Neural progenitor cell (in vitro differentiated cells): ENCODE measurements around the gene SLC10A7. TPM values are rescaled to one million over a fixed set of nuclear protein-coding genes. Genes with fewer than 3 reads are reported as not detected.

Experiments used
- DNase-seq: peaks from one replicate; pipeline ENCODE4 v3.0.0-alpha.2; 2016; ENCODE audit warnings: low spot score
- H2AFZ ChIP-seq: fragments of 200-600 bp; sonication (generic); replicated peaks from 2 replicates; pipeline ENCODE4 v1.6.1; 2016; ENCODE audit warnings: antibody characterized with exemption
- H3F3A ChIP-seq: fragments of 200-600 bp; sonication (generic); 2 replicates; pipeline ENCODE4 v1.6.1; 2016; ENCODE audit warnings: antibody characterized with exemption, low read depth
- H3K27ac ChIP-seq: fragments of 200-600 bp; sonication (generic); 2 replicates; pipeline ENCODE4 v1.5.1; 2016; ENCODE audit warnings: mild to moderate bottlenecking
- H3K27me3 ChIP-seq: fragments of 200-600 bp; sonication (generic); 2 replicates; pipeline ENCODE4 v1.6.1; 2016; ENCODE audit warnings: mild to moderate bottlenecking, moderate library complexity
- H3K36me3 ChIP-seq: fragments of 200-600 bp; sonication (generic); 2 replicates; pipeline ENCODE4 v1.5.1; 2016
- H3K4me1 ChIP-seq: fragments of 200-600 bp; sonication (generic); 2 replicates; pipeline ENCODE4 v1.6.1; 2016; ENCODE audit warnings: mixed run types
- H3K4me2 ChIP-seq: fragments of 200-600 bp; sonication (generic); 2 replicates; pipeline ENCODE4 v1.6.1; 2016
- H3K4me3 ChIP-seq: fragments of 200-600 bp; sonication (generic); 2 replicates; pipeline ENCODE4 v1.5.1; 2016
- H3K79me2 ChIP-seq: fragments of 200-600 bp; sonication (generic); 2 replicates; pipeline ENCODE4 v1.6.1; 2016; ENCODE audit warnings: low read depth
- H3K9ac ChIP-seq: fragments of 200-600 bp; sonication (generic); 2 replicates; pipeline ENCODE4 v1.6.1; 2016
- H3K9me3 ChIP-seq: fragments of 200-600 bp; sonication (generic); 2 replicates; pipeline ENCODE4 v1.5.1; 2016; ENCODE audit warnings: low read depth
- H4K20me1 ChIP-seq: fragments of 200-600 bp; sonication (generic); 2 replicates; pipeline ENCODE4 v1.6.1; 2016; ENCODE audit warnings: low read depth
- H3K27ac Mint-ChIP-seq: 3 replicates; pipeline ENCODE4 v1.8.0; 2021; ENCODE audit warnings: mixed read lengths
- H3K27me3 Mint-ChIP-seq: 2 replicates; pipeline ENCODE4 v1.8.0; 2022; ENCODE audit warnings: low read depth, mild to moderate bottlenecking, inconsistent platforms, moderate library complexity, mixed read lengths; ENCODE audit not compliant: insufficient read depth
- H3K36me3 Mint-ChIP-seq: 3 replicates; pipeline ENCODE4 v1.8.0; 2021; ENCODE audit warnings: mixed read lengths
- H3K4me1 Mint-ChIP-seq: 3 replicates; pipeline ENCODE4 v1.8.0; 2021; ENCODE audit warnings: mixed read lengths
- H3K4me3 Mint-ChIP-seq: 3 replicates; pipeline ENCODE4 v1.8.0; 2021; ENCODE audit warnings: mild to moderate bottlenecking, moderate library complexity, mixed read lengths
- H3K9me3 Mint-ChIP-seq: 3 replicates; pipeline ENCODE4 v1.8.0; 2020; ENCODE audit warnings: mixed read lengths
- CTCF ChIP-seq: fragments of 200-600 bp; sonication (generic); IDR thresholded peaks from 2 replicates; pipeline ENCODE4 v1.5.1; 2017; ENCODE audit warnings: antibody characterized with exemption, mild to moderate bottlenecking
- EZH2 ChIP-seq: fragments of 200-600 bp; sonication (generic); IDR thresholded peaks from 2 replicates; pipeline ENCODE4 v1.6.1; 2017; ENCODE audit warnings: antibody characterized with exemption, mild to moderate bottlenecking, moderate library complexity
- EZH2phosphoT487 ChIP-seq: fragments of 200-600 bp; sonication (generic); IDR thresholded peaks from 2 replicates; pipeline ENCODE4 v1.6.1; 2017; ENCODE audit warnings: antibody characterized with exemption
- total RNA-seq: library from RNA; depleted of rRNA; stranded (reverse); fragments of >200 nt; gene quantifications from 2 replicates; pipeline ENCODE4 v1.2.3, GENCODE V29; 2015; ENCODE audit warnings: low replicate concordance

Gene SLC10A7
- total RNA-seq, 1 donor from 2014 or later, result 9.9 TPM

GRCh38 chr4:146428298-146428697 lies 93.4 kb downstream of the SLC10A7 start:
- Histone ChIP-seq H2AFZ (no peak overlapping the region), H3K9ac (no peak overlapping the region), H3K9me3 (no peaks in the 10 kb centered on the region), H3K79me2 (no peaks in the 10 kb centered on the region), H3K4me3 (no peak overlapping the region), H3K27ac (no peak overlapping the region), H3K36me3 (no peaks in the 10 kb centered on the region), H3K4me2 (no peak overlapping the region), H4K20me1 (no peaks in the 10 kb centered on the region), H3K27me3 (no peaks in the 10 kb centered on the region), H3F3A (no peaks in the 10 kb centered on the region), H3K4me1 (peaks cover 8% of the 10 kb centered on the region)
- no peaks in the 10 kb centered on the region for H3K27me3 Mint-ChIP-seq
- TF ChIP-seq EZH2phosphoT487 (no peak), EZH2 (no peak), CTCF (no peak)
- H3K36me3 Mint-ChIP-seq, result no peaks in the 10 kb centered on the region
- H3K9me3 Mint-ChIP-seq, result no peaks in the 10 kb centered on the region
- H3K4me1 Mint-ChIP-seq, result no peaks in the 10 kb centered on the region
- H3K4me3 Mint-ChIP-seq, result no peak overlapping the region
- DNase-seq, result no peak
- H3K27ac Mint-ChIP-seq, result no peak overlapping the region

GRCh38 chr4:146417822-146418221 lies 103.9 kb downstream of the SLC10A7 start:
- Histone ChIP-seq H3K9me3 (no peaks in the 10 kb centered on the region), H3K79me2 (no peaks in the 10 kb centered on the region), H3K9ac (no peak overlapping the region), H4K20me1 (no peaks in the 10 kb centered on the region), H3K27me3 (no peaks in the 10 kb centered on the region), H3K36me3 (no peaks in the 10 kb centered on the region), H3K27ac (no peak overlapping the region), H3K4me1 (no peaks in the 10 kb centered on the region), H3K4me3 (no peak overlapping the region), H3F3A (no peaks in the 10 kb centered on the region), H3K4me2 (no peak overlapping the region), H2AFZ (no peak overlapping the region)
- H3K27ac Mint-ChIP-seq, result no peak overlapping the region
- DNase-seq, result no peak
- H3K27me3 Mint-ChIP-seq, result no peaks in the 10 kb centered on the region
- H3K36me3 Mint-ChIP-seq, result no peaks in the 10 kb centered on the region
- no peaks in the 10 kb centered on the region for H3K9me3 Mint-ChIP-seq
- TF ChIP-seq EZH2, result no peak
- TF ChIP-seq EZH2phosphoT487, result no peak
- TF ChIP-seq CTCF, result no peak
- H3K4me3 Mint-ChIP-seq, result no peak overlapping the region
- H3K4me1 Mint-ChIP-seq, result no peaks in the 10 kb centered on the region

- Histone ChIP-seq H3K9me3 (no peaks in the 10 kb centered on the region), H4K20me1 (no peaks in the 10 kb centered on the region), H2AFZ (no peak overlapping the region), H3K27ac (no peak overlapping the region), H3K4me3 (no peak overlapping the region), H3K4me1 (no peaks in the 10 kb centered on the region), H3K36me3 (no peaks in the 10 kb centered on the region), H3K4me2 (no peak overlapping the region), H3K79me2 (no peaks in the 10 kb centered on the region), H3K9ac (no peak overlapping the region), H3K27me3 (no peaks in the 10 kb centered on the region), H3F3A (no peaks in the 10 kb centered on the region)
- peaks cover 2% of the 10 kb centered on the region for H3K27me3 Mint-ChIP-seq
- DNase-seq, result no peak
- H3K4me1 Mint-ChIP-seq, result no peaks in the 10 kb centered on the region
- TF ChIP-seq EZH2 (no peak), CTCF (no peak), EZH2phosphoT487 (no peak)
- no peaks in the 10 kb centered on the region for H3K9me3 Mint-ChIP-seq
- no peak overlapping the region for H3K4me3 Mint-ChIP-seq
- no peaks in the 10 kb centered on the region for H3K36me3 Mint-ChIP-seq
- no peak overlapping the region for H3K27ac Mint-ChIP-seq
These were observed 105.9 kb downstream of the SLC10A7 start for GRCh38 chr4:146415829-146416228.

GRCh38 chr4:146407669-146408084 lies 114.1 kb downstream of the SLC10A7 start:
- Histone ChIP-seq H3K9me3 (no peaks in the 10 kb centered on the region), H4K20me1 (no peaks in the 10 kb centered on the region), H2AFZ (no peak overlapping the region), H3K4me1 (no peaks in the 10 kb centered on the region), H3F3A (no peaks in the 10 kb centered on the region), H3K4me2 (no peak overlapping the region), H3K9ac (no peak overlapping the region), H3K79me2 (no peaks in the 10 kb centered on the region), H3K27me3 (no peaks in the 10 kb centered on the region), H3K4me3 (no peak overlapping the region), H3K36me3 (no peaks in the 10 kb centered on the region), H3K27ac (no peak overlapping the region)
- Mint-ChIP-seq H3K9me3 (no peaks in the 10 kb centered on the region), H3K27ac (no peak overlapping the region), H3K27me3 (peaks cover 3% of the 10 kb centered on the region), H3K4me3 (no peak overlapping the region), H3K4me1 (no peaks in the 10 kb centered on the region), H3K36me3 (no peaks in the 10 kb centered on the region)
- TF ChIP-seq CTCF, result no peak
- DNase-seq, result no peak
